H1 (cell line): Measurements from ENCODE around the gene CFD. TPM values are rescaled to one million over a fixed set of nuclear protein-coding genes. Genes with fewer than 3 reads are reported as not detected.

Experiments
- CTCF ChIA-PET: fragments of 300-600 bp; sonication (Branson Sonifier 250); formaldehyde crosslinking; loops from one replicate; lab custom pipeline; 2021; ENCODE audit not compliant: partially characterized antibody; lab: Charles Lee
- POLR2A ChIA-PET: fragments of 300-600 bp; sonication (Branson Sonifier 250); formaldehyde crosslinking; loops from one replicate; lab custom pipeline; 2021; ENCODE audit warnings: inconsistent platforms; ENCODE audit not compliant: partially characterized antibody; lab: Charles Lee
- DNase-seq, 2 experiments: peaks; one replicate each; pipeline versions ENCODE4 v3.0.0 to v3.0.0-alpha.2; 2010 to 2022; ENCODE audit warnings: low spot score in 2 of 2, low read depth in 1 of 2, mixed read lengths in 1 of 2
- FAIRE-seq: peaks from 2 replicates; lab custom pipeline; 2011; peaks lifted over from hg19 to GRCh38; lab: Jason Lieb, UNC
- H2AFZ ChIP-seq: 2 replicates; pipeline ENCODE4 v1.8.1; 2012; ENCODE audit warnings: low read length, inconsistent platforms
- H2AK5ac ChIP-seq: 2 replicates; pipeline ENCODE4 v1.6.1; 2013; ENCODE audit warnings: low read depth, low read length
- H2BK120ac ChIP-seq: replicated peaks from 2 replicates; pipeline ENCODE3; 2013; ENCODE audit warnings: low read depth, low read length, inconsistent platforms
- H2BK12ac ChIP-seq: 2 replicates; pipeline ENCODE4 v1.6.1; 2013; ENCODE audit warnings: low read depth, low read length
- H2BK15ac ChIP-seq: 2 replicates; pipeline ENCODE4 v1.6.1; 2013; ENCODE audit warnings: low read length
- H2BK20ac ChIP-seq: 2 replicates; pipeline ENCODE4 v1.6.1; 2013; ENCODE audit warnings: low read length
- H2BK5ac ChIP-seq: 2 replicates; pipeline ENCODE4 v1.6.1; 2013; ENCODE audit warnings: low read depth, low read length
- H3K14ac ChIP-seq: 2 replicates; pipeline ENCODE4 v1.6.1; 2013; ENCODE audit warnings: inconsistent platforms; ENCODE audit not compliant: insufficient read length
- H3K18ac ChIP-seq: 2 replicates; pipeline ENCODE4 v1.6.1; 2013; ENCODE audit warnings: low read length; ENCODE audit errors: extremely low read depth
- H3K23ac ChIP-seq: 2 replicates; pipeline ENCODE4 v1.6.1; 2013; ENCODE audit warnings: inconsistent platforms; ENCODE audit not compliant: insufficient read length
- H3K23me2 ChIP-seq: 2 replicates; pipeline ENCODE4 v1.6.1; 2013; ENCODE audit warnings: low read depth, low read length
- H3K27ac ChIP-seq: 2 replicates; pipeline ENCODE4 v1.6.1; 2011; ENCODE audit warnings: low read depth, low read length, inconsistent platforms
- H3K27me3 ChIP-seq, 4 experiments: replicated peaks in 1 of 4; 1 replicate in 1 of 4; 2 replicates in 3 of 4; pipeline versions ENCODE4 v1.6.1 to v1.8.1; 2011 to 2013; ENCODE audit warnings: low read length in 3 of 4, mild to moderate bottlenecking in 3 of 4, inconsistent platforms in 2 of 4, mixed read lengths in 2 of 4, moderate library complexity in 1 of 4; ENCODE audit not compliant: control insufficient read depth in 3 of 4, insufficient read depth in 3 of 4; ENCODE audit errors: extremely low read depth in 1 of 4
- H3K36me3 ChIP-seq, 4 experiments: 2 replicates each; pipeline versions ENCODE4 v1.6.1 to v1.8.1; 2011 to 2013; ENCODE audit warnings: mild to moderate bottlenecking in 4 of 4, low read length in 3 of 4, moderate library complexity in 2 of 4, control low read depth in 1 of 4, inconsistent platforms in 1 of 4; ENCODE audit not compliant: insufficient read depth in 4 of 4, control insufficient read depth in 2 of 4
- H3K4ac ChIP-seq: replicated peaks from 2 replicates; pipeline ENCODE3; 2013; ENCODE audit warnings: low read length, low read depth, mixed read lengths, inconsistent platforms; ENCODE audit not compliant: insufficient read length
- H3K4me1 ChIP-seq, 4 experiments: replicated peaks in 1 of 4; 1 replicate in 1 of 4; 2 replicates in 3 of 4; pipeline versions ENCODE4 v1.6.1 to v1.8.1; 2011 to 2013; ENCODE audit warnings: low read length in 3 of 4, inconsistent platforms in 2 of 4, mixed read lengths in 1 of 4; ENCODE audit not compliant: insufficient read depth in 4 of 4, control insufficient read depth in 3 of 4
- H3K4me2 ChIP-seq, 2 experiments: 2 replicates each; pipeline versions ENCODE4 v1.6.1 to v1.8.1; 2011 to 2013; ENCODE audit warnings: low read depth in 2 of 2, low read length in 2 of 2, control low read depth in 1 of 2, inconsistent platforms in 1 of 2, mild to moderate bottlenecking in 1 of 2; ENCODE audit not compliant: insufficient read depth in 1 of 2
- H3K4me3 ChIP-seq, 4 experiments: fragments of 200-600, 300-600 bp in 1 of 4; sonication (generic), shearing (Covaris generic), sonication (Bioruptor Twin) in 1 of 4; 2 replicates each; pipeline versions ENCODE4 v1.5.1 to v1.8.1; 2011 to 2016; ENCODE audit warnings: low read length in 4 of 4, low read depth in 3 of 4, control low read depth in 2 of 4, inconsistent platforms in 2 of 4, mild to moderate bottlenecking in 2 of 4, mixed read lengths in 1 of 4, moderate library complexity in 1 of 4; ENCODE audit not compliant: insufficient read depth in 2 of 4; ENCODE audit errors: extremely low read depth in 1 of 4
- H3K56ac ChIP-seq: replicated peaks from 2 replicates; pipeline ENCODE3; 2013; ENCODE audit warnings: low read depth, mild to moderate bottlenecking, mixed read lengths, low read length, inconsistent platforms; ENCODE audit not compliant: insufficient read length
- H3K79me1 ChIP-seq: 2 replicates; pipeline ENCODE4 v1.6.1; 2013; ENCODE audit warnings: low read depth, low read length, control low read depth
- H3K79me2 ChIP-seq, 2 experiments: 2 replicates each; pipeline versions ENCODE4 v1.6.1 to v1.8.1; 2012 to 2013; ENCODE audit warnings: low read length in 2 of 2, mild to moderate bottlenecking in 2 of 2, inconsistent platforms in 1 of 2; ENCODE audit not compliant: insufficient read depth in 2 of 2, control insufficient read depth in 1 of 2
- H3K9ac ChIP-seq, 4 experiments: replicated peaks in 1 of 4; 1 replicate in 1 of 4; 2 replicates in 3 of 4; pipeline versions ENCODE4 v1.6.1 to v1.8.1; 2011 to 2013; ENCODE audit warnings: low read depth in 3 of 4, low read length in 3 of 4, control low read depth in 2 of 4, mild to moderate bottlenecking in 2 of 4, moderate library complexity in 2 of 4, inconsistent platforms in 1 of 4; ENCODE audit errors: extremely low read depth in 1 of 4
- H3K9me3 ChIP-seq, 2 experiments: 2 replicates each; pipeline versions ENCODE4 v1.6.1 to v1.8.1; 2012 to 2013; ENCODE audit warnings: mild to moderate bottlenecking in 2 of 2, moderate library complexity in 2 of 2, control low read depth in 1 of 2, inconsistent platforms in 1 of 2, low read depth in 1 of 2, low read length in 1 of 2, mixed read lengths in 1 of 2; ENCODE audit not compliant: insufficient read depth in 2 of 2
- H4K20me1 ChIP-seq, 2 experiments: replicated peaks in 1 of 2; 2 replicates each; pipeline versions ENCODE3 to v1.8.1; 2011 to 2013; ENCODE audit warnings: inconsistent platforms in 2 of 2, low read length in 2 of 2, mild to moderate bottlenecking in 1 of 2; ENCODE audit not compliant: insufficient read depth in 2 of 2, control insufficient read depth in 1 of 2
- H4K5ac ChIP-seq: 2 replicates; pipeline ENCODE4 v1.6.1; 2013; ENCODE audit warnings: low read length, low read depth, mixed read lengths, inconsistent platforms; ENCODE audit not compliant: insufficient read length
- H4K8ac ChIP-seq: 2 replicates; pipeline ENCODE4 v1.8.0; 2013; ENCODE audit warnings: mild to moderate bottlenecking, moderate library complexity, low read length, inconsistent platforms; ENCODE audit not compliant: insufficient read depth; ENCODE audit errors: extremely low read depth
- H4K91ac ChIP-seq: replicated peaks from 2 replicates; pipeline ENCODE3; 2013; ENCODE audit warnings: low read length, mixed read lengths, inconsistent platforms; ENCODE audit not compliant: insufficient read length
- BACH1 ChIP-seq: IDR thresholded peaks from 2 replicates; pipeline ENCODE4 v1.6.1; 2012; ENCODE audit warnings: low read length, improper control_type of control experiment
- CREB1 ChIP-seq: IDR thresholded peaks from 2 replicates; pipeline ENCODE4 v1.6.1; 2012; ENCODE audit warnings: inconsistent platforms
- HDAC6 ChIP-seq: IDR thresholded peaks from one replicate; pipeline ENCODE4 v1.7.1; 2012; ENCODE audit warnings: low read depth, mild to moderate bottlenecking, inconsistent platforms, low read length, moderate library complexity
- JUN ChIP-seq: IDR thresholded peaks from 2 replicates; pipeline ENCODE4 v1.6.1; 2011; ENCODE audit warnings: low read depth, mild to moderate bottlenecking, improper control_type of control experiment, low read length
- JUND ChIP-seq: IDR thresholded peaks from 2 replicates; pipeline ENCODE4 v1.6.1; 2011; ENCODE audit warnings: mild to moderate bottlenecking, improper control_type of control experiment, low read length
- SIX5 ChIP-seq: IDR thresholded peaks from 2 replicates; pipeline ENCODE4 v1.6.1; 2011; ENCODE audit warnings: mild to moderate bottlenecking, low read depth, low read length
- SP4 ChIP-seq: IDR thresholded peaks from 2 replicates; pipeline ENCODE4 v1.6.1; 2012; ENCODE audit warnings: low read length, inconsistent platforms
- SRF ChIP-seq: IDR thresholded peaks from 2 replicates; pipeline ENCODE4 v1.6.1; 2011; ENCODE audit warnings: mild to moderate bottlenecking, low read depth, low read length, moderate library complexity
- WGBS, 2 experiments: shearing (Covaris generic) in 1 of 2; methylation state at CpG; one replicate each; pipeline versions ENCODE4 v1.1.6 to v1.1.7; 2013 to 2015; ENCODE audit warnings: low lambda C conversion rate in 2 of 2, mixed read lengths in 2 of 2, inconsistent platforms in 1 of 2, low coverage in 1 of 2, missing lambda C conversion rate in 1 of 2; ENCODE audit not compliant: insufficient replicate concordance in 2 of 2, insufficient coverage in 1 of 2, insufficient read length in 1 of 2; ENCODE audit errors: extremely low coverage in 1 of 2, missing lambda C conversion rate in 1 of 2; 5-methylcytosine and 5-hydroxymethylcytosine counted together
- polyA plus RNA-seq, 7 experiments: library from polyadenylated mRNA; depleted of rRNA in 3 of 7; stranded (reverse) in 5 of 7; unstranded in 2 of 7; fragments of >200 nt in 5 of 7; fragments of 200-250 nt in 2 of 7; gene quantifications; 1 replicate in 5 of 7; 2 replicates in 1 of 7; 4 replicates in 1 of 7; pipeline versions ENCODE4 v1.2.1 to v1.2.3, GENCODE V29; 2011 to 2013; ENCODE audit warnings: missing spikeins in 2 of 7, mixed read lengths in 2 of 7
- total RNA-seq: library from RNA; stranded (reverse); fragmentation: NEBNext Ultra II Directional; extraction: Animal tissue kit (Norgen Biotek cat#: 25700); gene quantifications from 2 replicates; pipeline ENCODE4 v1.2.1, GENCODE V29; 2021
- TF ChIP-seq, protein P1 (sequence below): IDR thresholded peaks from 2 replicates; pipeline ENCODE4 v1.6.1; 2012; ENCODE audit warnings: low read length, inconsistent platforms

The CFD gene
- total and polyA plus RNA-seq, 2 of the 8 experiments (the other 6 are each of a cell fraction or from before 2014, with no cell fraction given) = 1.7 to 2.8 TPM

DNA sequence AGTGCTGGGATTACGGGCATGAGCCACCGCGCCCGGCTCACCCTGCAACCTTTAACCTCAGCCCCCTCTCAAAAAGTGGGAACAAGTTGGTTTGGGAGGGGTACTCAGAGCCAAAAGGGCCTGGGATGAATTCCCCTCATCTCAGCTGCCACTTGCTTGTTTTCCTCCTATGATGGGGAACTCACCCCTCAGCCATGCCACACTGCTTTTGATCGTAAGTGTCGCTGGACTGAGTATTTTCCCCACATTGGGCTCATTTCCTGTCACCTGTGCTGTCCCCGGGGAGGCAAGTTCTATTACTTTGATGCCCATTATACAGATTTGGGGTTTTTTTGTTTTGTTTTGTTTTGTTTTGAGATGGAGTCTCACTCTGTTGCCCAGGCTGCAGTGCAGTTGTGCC, 47.0 kb downstream of the CFD start:
- Histone ChIP-seq H2BK20ac (no peak overlapping the region), H2AFZ (no peak overlapping the region), H3K4ac (no peak overlapping the region), H3K18ac (no peak overlapping the region), H2BK12ac (no peak overlapping the region), H4K91ac (no peak overlapping the region), H3K23ac (no peak overlapping the region), H3K27ac (no peak overlapping the region), H3K4me2 (no peak overlapping the region), H3K56ac (no peak overlapping the region), H3K79me1 (peaks cover 11% of the 10 kb centered on the region), H3K79me2 (peaks cover 0 to 43% of the 10 kb centered on the region in 2 experiments), H3K36me3 (peaks cover 0 to 3% (median 0%) of the 10 kb centered on the region in 4 experiments; a peak in 1 of 8 replicates), H2AK5ac (no peak overlapping the region), H3K4me3 (no peak overlapping the region), H4K8ac (no peak overlapping the region; the same call in 1 of the 2 replicates), H4K20me1 (peaks cover 17 to 27% of the 10 kb centered on the region in 2 experiments), H3K14ac (no peak overlapping the region), H3K4me1 (peaks cover 0 to 4% (median under 1%) of the 10 kb centered on the region in 4 experiments; a peak in 3 of 7 replicates), H2BK120ac (no peak overlapping the region), H3K9ac (no peak overlapping the region), H3K23me2 (no peaks in the 10 kb centered on the region), H2BK5ac (no peak overlapping the region), H4K5ac (no peak overlapping the region), H3K9me3 (no peaks in the 10 kb centered on the region), H2BK15ac (no peak overlapping the region), H3K27me3 (no peaks in the 10 kb centered on the region)
- FAIRE-seq = no peak
- CTCF ChIA-PET = interaction anchor here (1.1 to 2.2 kb wide), 5 partner anchors 13 to 95 kb away, joined by 3 to 8 read pairs (median 4); partner anchors contain the start of genes MED16 and RNU6-9
- DNase-seq = no peak
- POLR2A ChIA-PET = interaction anchor here (1.0 to 2.4 kb wide), 2 partner anchors 10 to 13 kb away, joined by 4 to 5 read pairs; partner anchors contain the start of genes MED16 and RNU6-9
- WGBS, 2 experiments = 94% methylated on average over 7 of the region's 7 CpGs; no CpG with 5 or more reads in 1 of the 2 experiments
- TF ChIP-seq, protein P1, sequence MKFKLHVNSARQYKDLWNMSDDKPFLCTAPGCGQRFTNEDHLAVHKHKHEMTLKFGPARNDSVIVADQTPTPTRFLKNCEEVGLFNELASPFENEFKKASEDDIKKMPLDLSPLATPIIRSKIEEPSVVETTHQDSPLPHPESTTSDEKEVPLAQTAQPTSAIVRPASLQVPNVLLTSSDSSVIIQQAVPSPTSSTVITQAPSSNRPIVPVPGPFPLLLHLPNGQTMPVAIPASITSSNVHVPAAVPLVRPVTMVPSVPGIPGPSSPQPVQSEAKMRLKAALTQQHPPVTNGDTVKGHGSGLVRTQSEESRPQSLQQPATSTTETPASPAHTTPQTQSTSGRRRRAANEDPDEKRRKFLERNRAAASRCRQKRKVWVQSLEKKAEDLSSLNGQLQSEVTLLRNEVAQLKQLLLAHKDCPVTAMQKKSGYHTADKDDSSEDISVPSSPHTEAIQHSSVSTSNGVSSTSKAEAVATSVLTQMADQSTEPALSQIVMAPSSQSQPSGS = no peak
- TF ChIP-seq CREB1 (no peak), HDAC6 (no peak), SIX5 (no peak), BACH1 (no peak), SRF (no peak), SP4 (no peak), JUND (no peak), JUN (no peak)
